Amniotic stem cell (primary cell): ENCODE measurements around the gene USP16.
"Not testable (repeated sequence)": the region's sequence is repeated elsewhere in the genome, so short reads cannot be mapped to it uniquely, and the experiment has no call there.

ENCODE experiments used
- DNase-seq: peaks from one replicate; lab custom pipeline; 2025; lab: John Stamatoyannopoulos, UW

Gene USP16

GRCh38 chr21:29033871-29034270 lies 9.4 kb downstream of the USP16 start:
- no peak for DNase-seq

DNA sequence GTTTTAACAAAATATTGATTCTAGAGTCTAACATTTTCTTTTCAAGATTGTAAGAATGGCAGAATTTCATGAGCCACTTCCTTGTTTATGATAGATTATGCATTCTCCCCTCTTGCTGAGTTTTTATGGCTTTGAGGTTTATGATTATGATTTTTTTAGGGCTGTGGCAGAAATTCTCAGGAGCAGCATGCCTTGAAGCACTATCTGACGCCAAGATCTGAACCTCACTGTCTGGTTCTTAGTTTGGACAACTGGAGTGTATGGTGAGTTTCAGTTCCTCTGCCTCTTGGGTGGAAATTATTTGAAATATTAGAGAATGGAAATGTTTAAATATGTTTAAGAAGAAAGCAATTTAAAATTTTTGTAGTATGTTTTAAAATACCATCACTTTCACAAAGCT lies 10.2 kb downstream of the USP16 start:
- DNase-seq, result no peak

- no peak for DNase-seq
These were observed 27.8 kb downstream of the USP16 start for GRCh38 chr21:29052224-29052623.

DNA sequence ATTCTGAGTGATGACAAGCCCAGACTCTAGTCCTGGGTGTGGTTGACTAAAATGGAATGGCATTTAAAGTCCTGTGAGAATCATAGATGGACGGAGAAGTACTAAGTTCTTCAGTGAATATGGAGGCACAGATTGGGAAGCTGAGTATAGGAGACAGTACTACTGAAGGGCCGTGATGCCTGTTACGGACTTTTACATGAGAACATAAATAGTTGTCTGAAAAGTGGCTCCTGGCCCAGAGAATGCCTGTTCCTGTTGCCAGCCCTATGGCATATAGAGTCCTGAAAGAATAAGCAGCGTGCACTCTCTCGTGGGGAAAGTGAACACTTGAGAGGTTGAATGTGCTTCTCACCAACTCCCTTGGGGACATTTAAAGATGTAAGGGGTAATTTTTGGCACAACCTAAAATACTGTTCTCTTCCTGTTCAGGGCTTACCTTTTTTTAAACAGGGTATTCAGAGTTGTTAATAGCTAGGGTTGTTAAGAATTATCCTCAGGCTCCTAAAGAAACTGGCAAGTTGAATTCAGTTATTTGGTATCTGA lies 28.6 kb downstream of the USP16 start:
- no peak for DNase-seq

DNA sequence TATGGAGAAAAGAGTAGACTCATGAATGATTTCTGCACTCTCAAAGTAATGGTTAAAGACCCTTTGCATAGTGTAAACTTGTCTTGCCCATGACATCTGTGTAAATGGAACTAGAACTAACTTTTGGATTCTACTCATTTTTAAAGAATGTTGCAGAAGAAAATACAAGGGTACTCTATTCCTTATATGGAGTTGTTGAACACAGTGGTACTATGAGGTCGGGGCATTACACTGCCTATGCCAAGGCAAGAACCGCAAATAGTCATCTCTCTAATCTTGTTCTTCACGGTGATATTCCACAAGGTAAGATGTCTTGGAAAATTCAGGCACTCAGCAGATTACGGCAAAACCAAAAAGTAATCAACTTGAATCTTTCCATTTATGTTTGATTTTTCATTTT lies 29.2 kb downstream of the USP16 start:
- no peak for DNase-seq

- no peak for DNase-seq
These were observed 30.6 kb downstream of the USP16 start for GRCh38 chr21:29055080-29055479.

DNA sequence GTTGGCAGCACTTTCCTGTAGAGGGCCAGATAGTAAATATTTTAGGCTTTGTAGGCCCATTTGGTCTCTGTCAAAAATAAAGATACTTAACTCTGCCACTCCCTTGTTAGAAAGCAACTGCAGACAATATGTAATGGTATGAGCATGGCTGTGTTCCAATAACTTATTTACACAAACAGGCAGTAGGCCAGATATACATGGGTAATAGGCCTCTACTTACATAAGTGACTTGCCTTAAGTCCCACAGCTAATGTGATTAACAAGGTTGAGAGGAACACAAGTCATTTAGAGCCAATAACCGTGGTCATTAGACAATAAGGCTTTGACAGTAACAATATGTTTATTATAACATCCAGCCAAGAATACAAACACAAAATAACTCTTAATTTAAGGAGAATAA lies 31.5 kb downstream of the USP16 start:
- DNase-seq, result no peak

GRCh38 chr21:29056538-29057050 lies 32.1 kb downstream of the USP16 start:
- DNase-seq, result no peak

DNA sequence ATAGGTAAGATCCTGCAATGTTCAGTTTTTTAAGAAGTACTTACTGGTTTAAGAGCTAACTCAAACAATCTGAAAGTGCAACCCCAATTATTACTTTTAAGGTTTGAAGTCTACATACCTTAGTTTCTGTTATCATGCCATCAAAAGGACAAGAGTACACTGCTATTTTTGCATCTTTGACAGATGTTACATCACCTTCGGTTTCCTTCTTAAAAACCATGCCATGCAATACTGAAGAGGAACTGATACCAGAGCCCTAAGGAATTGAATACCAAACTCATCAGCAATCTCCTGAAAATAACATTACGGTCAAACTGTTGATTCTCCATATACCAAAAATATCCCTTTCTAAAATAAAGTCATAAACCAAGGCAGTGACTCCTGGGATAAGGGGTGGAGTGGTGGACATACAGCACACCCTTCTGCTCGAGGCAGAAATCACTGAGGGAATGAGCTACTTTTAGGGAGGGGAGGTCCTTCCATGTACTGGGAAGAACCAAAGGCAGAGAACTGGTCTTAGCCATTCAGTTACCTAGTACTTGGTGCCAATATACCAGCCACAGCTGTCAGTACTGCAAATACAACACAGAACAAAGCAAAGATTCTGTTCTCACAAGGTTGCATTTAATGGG lies 40.5 kb downstream of the USP16 start:
- no peak for DNase-seq

DNA sequence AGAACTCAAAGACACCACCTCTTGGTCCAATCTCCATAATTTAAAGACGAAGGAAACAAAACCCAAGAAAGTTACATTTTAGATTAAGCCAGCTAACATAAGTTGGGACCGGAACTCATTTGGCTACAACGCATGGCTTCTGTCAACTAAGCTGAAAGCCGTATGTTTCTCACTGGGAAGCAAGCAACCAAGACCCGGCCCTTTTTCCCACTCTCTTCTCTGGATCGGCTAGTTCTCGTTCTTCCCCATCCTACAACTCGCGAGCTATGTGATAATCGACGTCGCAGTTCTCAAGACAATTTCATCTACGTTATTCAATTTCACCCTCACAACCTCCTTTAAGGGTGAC lies 48.4 kb downstream of the USP16 start:
- no peak for DNase-seq

DNA sequence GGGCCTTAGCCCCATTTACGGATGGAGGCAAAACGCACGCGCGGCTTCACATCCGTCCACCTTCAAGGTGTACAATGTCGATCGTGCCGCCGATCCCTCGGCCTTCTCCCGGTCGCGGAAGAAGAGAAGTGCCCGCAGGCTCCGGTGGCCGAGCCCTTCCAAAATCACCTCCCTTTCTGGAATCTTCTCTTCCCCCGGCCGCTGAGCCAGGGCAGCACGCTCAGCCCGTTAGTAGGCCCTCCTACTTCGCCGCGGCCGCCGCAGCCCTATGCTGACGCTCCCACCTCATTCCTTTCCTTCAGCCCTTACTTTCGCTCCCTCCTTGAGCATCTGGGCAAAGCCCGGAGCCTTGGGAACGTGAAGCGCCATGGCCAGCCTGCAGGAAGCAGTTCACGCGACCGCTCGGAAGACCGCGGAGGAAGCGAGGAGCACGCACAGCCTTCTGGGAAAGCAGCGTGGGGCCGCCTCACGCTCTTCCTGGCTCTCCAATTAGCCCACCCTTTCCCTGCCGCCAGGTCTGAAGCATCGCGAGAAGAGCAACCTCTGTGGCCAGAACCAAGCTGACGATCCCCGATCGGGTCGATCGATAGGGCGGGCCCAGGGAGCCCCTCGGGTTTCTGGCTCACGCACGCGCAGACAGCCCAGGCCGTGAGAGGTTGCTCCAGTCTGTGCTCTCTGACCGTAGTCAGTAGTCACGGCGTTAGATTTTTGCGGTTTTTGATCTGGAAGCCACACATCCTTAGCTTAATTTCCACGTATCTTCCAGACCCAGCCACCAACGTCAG lies 48.9 kb downstream of the USP16 start, which contains the start of gene CCT8:
Gene CCT8 (minus strand): TSS at position 427 of the 785 bp plus-strand sequence. CDS start 58 bp downstream, at position 369.
- DNase-seq, result peak; percentile 100

DNA sequence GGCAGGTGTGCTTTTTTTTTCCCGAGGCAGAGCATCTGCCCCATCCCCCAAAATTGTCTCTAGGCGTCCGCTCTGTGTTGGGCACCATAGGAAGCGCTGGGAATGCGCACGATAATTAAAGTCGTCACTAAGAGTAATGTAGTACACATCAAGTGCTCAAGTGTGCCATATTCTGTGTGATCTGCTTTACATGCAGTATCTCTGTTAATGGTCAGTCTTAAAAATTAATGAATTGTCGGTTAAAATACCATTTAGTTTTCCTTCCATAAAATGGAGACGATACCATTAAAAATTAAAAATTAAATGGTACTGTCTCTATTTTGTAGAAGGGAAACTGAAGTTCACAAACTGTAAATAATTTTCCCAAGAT lies 49.5 kb downstream of the USP16 start:
- no peak for DNase-seq

GRCh38 chr21:29074783-29075182 lies 50.3 kb downstream of the USP16 start:
- DNase-seq, result no peak

- DNase-seq, result no peak
These were observed 51.4 kb downstream of the USP16 start for GRCh38 chr21:29075706-29076466.

GRCh38 chr21:29076731-29077640 lies 52.5 kb downstream of the USP16 start:
- DNase-seq, result not testable (repeated sequence)

DNA sequence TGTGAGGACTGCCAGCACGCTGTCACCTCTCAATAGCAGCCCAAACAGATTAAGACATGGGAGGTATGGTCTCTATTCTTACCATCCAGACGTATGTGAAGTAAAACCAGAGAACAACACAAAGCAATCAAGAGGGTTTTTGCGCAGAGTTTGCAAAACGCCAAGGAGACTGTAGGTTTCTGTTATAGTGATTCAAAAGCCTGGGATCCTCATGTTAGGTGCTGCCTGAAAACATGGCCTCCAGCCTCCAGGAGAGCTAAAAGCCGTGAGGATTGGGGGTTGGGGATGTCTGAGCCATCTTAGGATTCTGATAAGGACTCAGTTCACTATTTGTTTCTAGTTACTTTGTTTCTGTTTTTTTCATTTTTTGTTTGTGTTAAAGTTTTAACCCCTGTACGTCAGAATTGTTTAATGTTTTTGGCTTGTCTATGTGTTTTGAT lies 53.2 kb downstream of the USP16 start:
- DNase-seq, result no peak

DNA sequence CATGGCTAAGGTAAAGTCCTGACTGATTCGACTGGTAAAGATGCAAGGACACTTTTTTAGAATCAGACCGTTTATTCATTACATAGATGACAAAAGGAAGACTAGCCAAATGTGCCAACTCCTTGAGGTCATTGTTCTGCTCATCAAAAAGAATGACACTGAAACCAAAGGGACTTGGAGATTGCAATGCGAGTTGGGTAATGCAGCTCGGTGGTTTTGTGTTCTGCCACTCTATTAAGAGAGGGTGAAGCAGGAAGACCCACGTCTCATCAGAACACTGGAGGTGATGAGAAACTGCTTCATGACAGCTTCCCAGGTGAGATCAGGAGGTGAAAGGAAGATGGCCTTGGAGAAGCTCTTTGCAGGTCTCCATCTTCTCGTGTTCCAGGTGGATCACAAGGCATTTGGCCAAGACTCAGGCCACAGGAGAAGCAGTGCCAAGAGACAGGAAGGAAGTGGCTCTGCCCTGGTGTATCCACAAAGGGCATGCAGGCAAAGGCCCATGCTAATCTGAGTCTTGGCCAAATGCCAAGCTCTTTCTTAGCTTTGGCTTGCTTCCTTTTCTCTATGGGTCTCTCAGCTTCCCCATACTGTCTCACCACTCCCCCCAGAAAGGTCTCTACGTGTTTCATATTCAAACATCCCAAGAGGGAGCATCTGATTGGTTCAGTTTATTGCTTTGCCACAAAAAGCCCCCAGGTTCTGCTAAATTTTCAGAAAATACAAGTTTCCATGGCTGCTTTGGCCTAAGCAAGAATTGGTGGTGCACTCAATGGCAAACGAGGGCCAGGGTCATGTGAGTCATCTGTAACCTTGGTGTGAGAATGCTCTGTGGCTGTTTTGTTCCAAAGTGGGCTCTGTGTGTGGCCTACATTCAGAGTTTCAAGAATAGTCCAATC lies 54.6 kb downstream of the USP16 start:
- no peak for DNase-seq

DNA sequence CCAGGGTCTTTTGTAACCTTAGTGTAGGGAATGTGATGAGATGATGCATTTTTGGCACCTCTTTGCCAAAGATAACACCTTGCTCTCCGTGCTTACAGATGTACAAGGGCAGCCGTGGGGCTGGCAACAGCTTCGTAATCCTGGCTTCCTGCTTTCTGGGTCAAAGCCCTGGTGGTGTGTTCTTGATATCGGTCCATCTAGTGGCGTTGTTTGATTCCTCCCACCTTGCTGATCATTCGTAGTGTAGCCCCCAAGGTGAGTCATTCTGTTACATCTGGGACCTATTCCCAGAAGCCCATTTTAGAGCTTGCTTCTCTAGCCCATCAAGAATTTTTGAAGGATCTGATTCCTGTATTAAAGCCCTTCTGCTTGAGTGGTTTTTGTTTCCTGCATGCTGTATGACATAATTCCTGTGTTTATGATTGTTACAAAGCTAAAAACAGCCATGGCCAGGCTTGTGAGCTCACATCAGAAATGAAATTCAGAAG lies 56.0 kb downstream of the USP16 start:
- no peak for DNase-seq

GRCh38 chr21:29082046-29082815 lies 57.8 kb downstream of the USP16 start:
- no peak for DNase-seq
